ENCODE results near the gene SIL1.

GRCh38 chr5:139196296-139196956 is 1.7 kb downstream of the SIL1 start:
- TF ChIP-seq POLR2AphosphoS5 (IDR thresholded peaks at IDR 0.05; ENCODE audit: low read depth, low read length) (no peak), POLR2A (IDR thresholded peaks at IDR 0.05; ENCODE audit: low read depth, low read length) (no peak)
